Stimulated activated naive CD8-positive, alpha-beta T cell treated with anti-CD3 and anti-CD28 coated beads, Interleukin-15, amount 100 ng/mL, for 72 hours (primary cell): ENCODE measurements around the gene UNC5CL.
A peak's percentile ranks its signal among the peaks of the same experiment; 100 is the strongest.

Experiments
- ATAC-seq: fragments of 150-1000 bp; cut with Tn5 transposase; 2 replicates; pipeline ENCODE4 v1.10.0; 2021; ENCODE audit warnings: mild to moderate bottlenecking, moderate library complexity
- DNase-seq, 2 donors: peaks; one replicate each; pipeline ENCODE4 v3.0.0; 2021 to 2022
- H3K27ac Mint-ChIP-seq, 2 donors: one replicate each; pipeline ENCODE4 v1.8.0; 2022; ENCODE audit warnings: mild to moderate bottlenecking in 2 of 2, mixed read lengths in 2 of 2, moderate library complexity in 2 of 2
- H3K27me3 Mint-ChIP-seq: one replicate; pipeline ENCODE4 v1.8.0; 2022; ENCODE audit warnings: mixed read lengths
- H3K4me1 Mint-ChIP-seq: one replicate; pipeline ENCODE4 v1.8.0; 2022; ENCODE audit warnings: mild to moderate bottlenecking, mixed read lengths
- H3K4me3 Mint-ChIP-seq, 2 donors: one replicate each; pipeline ENCODE4 v1.8.0; 2022; ENCODE audit warnings: mild to moderate bottlenecking in 2 of 2, mixed read lengths in 2 of 2, moderate library complexity in 1 of 2
- H3K9me3 Mint-ChIP-seq, 2 donors: one replicate each; pipeline ENCODE4 v1.8.0; 2022; ENCODE audit warnings: mixed read lengths in 2 of 2

UNC5CL gene, protein sequence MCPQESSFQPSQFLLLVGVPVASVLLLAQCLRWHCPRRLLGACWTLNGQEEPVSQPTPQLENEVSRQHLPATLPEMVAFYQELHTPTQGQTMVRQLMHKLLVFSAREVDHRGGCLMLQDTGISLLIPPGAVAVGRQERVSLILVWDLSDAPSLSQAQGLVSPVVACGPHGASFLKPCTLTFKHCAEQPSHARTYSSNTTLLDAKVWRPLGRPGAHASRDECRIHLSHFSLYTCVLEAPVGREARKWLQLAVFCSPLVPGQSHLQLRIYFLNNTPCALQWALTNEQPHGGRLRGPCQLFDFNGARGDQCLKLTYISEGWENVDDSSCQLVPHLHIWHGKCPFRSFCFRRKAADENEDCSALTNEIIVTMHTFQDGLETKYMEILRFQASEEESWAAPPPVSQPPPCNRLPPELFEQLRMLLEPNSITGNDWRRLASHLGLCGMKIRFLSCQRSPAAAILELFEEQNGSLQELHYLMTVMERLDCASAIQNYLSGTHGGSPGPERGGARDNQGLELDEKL

GRCh38 chr6:41039060-41039998 is at the start of gene UNC5CL:
TSS of gene UNC5CL (minus strand) at chr6:41039221. CDS start at chr6:41035074, 4,147 bp downstream.
- H3K4me3 Mint-ChIP-seq = no peak within 1 kb of the TSS
- no peak within 1 kb of the TSS for H3K27ac Mint-ChIP-seq
- ATAC-seq = peak; percentile 71
- no peaks in the 10 kb centered on the region for H3K27me3 Mint-ChIP-seq
- H3K9me3 Mint-ChIP-seq = no peaks in the 10 kb centered on the region
- no peaks in the 10 kb centered on the region for H3K4me1 Mint-ChIP-seq
- peak; percentile 48 to 49 for DNase-seq

DNA sequence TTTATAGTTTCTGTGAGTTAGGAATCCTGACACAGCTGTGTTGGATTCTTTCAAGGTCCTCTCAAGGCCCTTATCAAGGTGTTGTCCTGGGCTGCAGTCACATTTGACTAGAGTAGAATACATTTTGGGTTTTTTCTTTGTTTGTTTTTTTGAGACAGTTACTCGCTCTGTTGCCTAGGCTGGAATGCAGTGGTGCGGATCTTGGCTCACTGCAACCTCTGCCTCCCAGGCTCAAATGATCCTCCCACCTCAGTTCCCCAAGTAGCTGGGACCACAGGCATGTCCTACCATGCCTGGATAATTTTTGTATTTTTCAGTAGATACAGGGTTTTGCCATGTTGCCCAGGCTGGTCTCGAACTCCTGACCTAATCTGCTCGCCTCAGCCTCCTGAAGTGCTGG is 49.4 kb upstream of the UNC5CL start:
- Mint-ChIP-seq H3K4me1 (no peaks in the 10 kb centered on the region), H3K27ac (no peak overlapping the region), H3K27me3 (no peaks in the 10 kb centered on the region), H3K9me3 (no peaks in the 10 kb centered on the region), H3K4me3 (no peak overlapping the region)
- ATAC-seq (no peak), DNase-seq (no peak)

- no peak overlapping the region for H3K4me3 Mint-ChIP-seq
- H3K27ac Mint-ChIP-seq = no peak overlapping the region
- H3K4me1 Mint-ChIP-seq = peaks cover 21% of the 10 kb centered on the region
- H3K27me3 Mint-ChIP-seq = no peaks in the 10 kb centered on the region
- ATAC-seq (no peak), DNase-seq (no peak)
- no peaks in the 10 kb centered on the region for H3K9me3 Mint-ChIP-seq
These were observed 46.2 kb upstream of the UNC5CL start for GRCh38 chr6:41085182-41085581.

GRCh38 chr6:41083072-41083471 is 44.1 kb upstream of the UNC5CL start:
- no peaks in the 10 kb centered on the region for H3K9me3 Mint-ChIP-seq
- H3K27ac Mint-ChIP-seq = no peak overlapping the region
- H3K4me3 Mint-ChIP-seq = no peak overlapping the region
- DNase-seq (no peak), ATAC-seq (no peak)
- no peaks in the 10 kb centered on the region for H3K27me3 Mint-ChIP-seq
- peaks cover 36% of the 10 kb centered on the region for H3K4me1 Mint-ChIP-seq

DNA sequence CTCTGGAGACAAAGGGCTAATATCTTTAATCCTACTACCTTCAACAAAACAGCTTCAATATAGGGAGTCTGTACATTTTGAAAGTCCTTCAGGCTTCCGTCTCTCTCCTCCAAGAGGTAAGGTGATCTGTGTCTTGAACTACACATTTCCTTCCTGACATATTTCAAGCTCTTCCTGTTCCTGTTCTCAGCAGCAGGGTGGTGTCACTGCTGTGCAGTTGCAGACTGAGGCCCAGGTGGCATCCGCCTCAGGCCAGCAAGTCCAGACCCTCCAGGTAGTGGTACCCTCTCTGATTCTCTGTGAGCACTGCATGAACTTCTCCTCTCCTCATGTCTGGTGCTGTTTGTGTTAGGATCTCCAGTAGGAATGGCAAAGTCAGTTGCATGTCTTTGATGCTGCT is 41.6 kb upstream of the UNC5CL start:
- peak overlapping the region; percentile 54 to 69 for H3K4me3 Mint-ChIP-seq
- peaks cover 52% of the 10 kb centered on the region for H3K4me1 Mint-ChIP-seq
- peak; percentile 68 for ATAC-seq
- no peaks in the 10 kb centered on the region for H3K27me3 Mint-ChIP-seq
- peak overlapping the region in 1 of 2 donors; percentile 76 for H3K27ac Mint-ChIP-seq
- no peak for DNase-seq
- H3K9me3 Mint-ChIP-seq = no peaks in the 10 kb centered on the region

- ATAC-seq (no peak), DNase-seq (no peak)
- no peak overlapping the region for H3K4me3 Mint-ChIP-seq
- H3K4me1 Mint-ChIP-seq = peaks cover 68% of the 10 kb centered on the region
- H3K27ac Mint-ChIP-seq = no peak overlapping the region
- no peaks in the 10 kb centered on the region for H3K27me3 Mint-ChIP-seq
- H3K9me3 Mint-ChIP-seq = no peaks in the 10 kb centered on the region
These were observed 40.1 kb upstream of the UNC5CL start for GRCh38 chr6:41079080-41079479.

- Mint-ChIP-seq H3K4me1 (peaks cover 71% of the 10 kb centered on the region), H3K27me3 (no peaks in the 10 kb centered on the region), H3K27ac (no peak overlapping the region), H3K9me3 (no peaks in the 10 kb centered on the region), H3K4me3 (no peak overlapping the region)
- ATAC-seq = no peak
- DNase-seq = no peak
These were observed 39.1 kb upstream of the UNC5CL start for GRCh38 chr6:41078101-41078500.

DNA sequence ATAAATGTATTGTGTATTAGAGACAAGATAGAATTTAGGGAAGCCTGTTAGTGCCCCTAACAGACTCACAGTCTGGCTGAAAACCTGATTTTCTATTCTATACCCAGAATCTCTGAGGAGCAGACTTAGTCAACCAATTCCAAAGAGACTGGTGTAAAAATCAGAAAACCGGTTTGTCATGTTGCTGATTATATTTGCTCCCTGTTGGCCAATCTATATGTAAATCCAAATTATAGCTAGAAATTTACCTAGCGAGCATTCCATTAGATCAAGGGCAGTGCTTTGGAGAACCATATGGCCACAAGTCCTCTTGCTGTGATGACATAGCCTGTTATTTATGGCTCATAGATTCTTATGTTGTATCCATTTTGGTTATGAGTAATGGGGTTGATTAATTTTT is 38.5 kb upstream of the UNC5CL start:
- no peaks in the 10 kb centered on the region for H3K27me3 Mint-ChIP-seq
- no peak overlapping the region for H3K4me3 Mint-ChIP-seq
- DNase-seq = no peak
- H3K27ac Mint-ChIP-seq = no peak overlapping the region
- ATAC-seq = no peak
- H3K4me1 Mint-ChIP-seq = peaks cover 67% of the 10 kb centered on the region
- H3K9me3 Mint-ChIP-seq = no peaks in the 10 kb centered on the region

DNA sequence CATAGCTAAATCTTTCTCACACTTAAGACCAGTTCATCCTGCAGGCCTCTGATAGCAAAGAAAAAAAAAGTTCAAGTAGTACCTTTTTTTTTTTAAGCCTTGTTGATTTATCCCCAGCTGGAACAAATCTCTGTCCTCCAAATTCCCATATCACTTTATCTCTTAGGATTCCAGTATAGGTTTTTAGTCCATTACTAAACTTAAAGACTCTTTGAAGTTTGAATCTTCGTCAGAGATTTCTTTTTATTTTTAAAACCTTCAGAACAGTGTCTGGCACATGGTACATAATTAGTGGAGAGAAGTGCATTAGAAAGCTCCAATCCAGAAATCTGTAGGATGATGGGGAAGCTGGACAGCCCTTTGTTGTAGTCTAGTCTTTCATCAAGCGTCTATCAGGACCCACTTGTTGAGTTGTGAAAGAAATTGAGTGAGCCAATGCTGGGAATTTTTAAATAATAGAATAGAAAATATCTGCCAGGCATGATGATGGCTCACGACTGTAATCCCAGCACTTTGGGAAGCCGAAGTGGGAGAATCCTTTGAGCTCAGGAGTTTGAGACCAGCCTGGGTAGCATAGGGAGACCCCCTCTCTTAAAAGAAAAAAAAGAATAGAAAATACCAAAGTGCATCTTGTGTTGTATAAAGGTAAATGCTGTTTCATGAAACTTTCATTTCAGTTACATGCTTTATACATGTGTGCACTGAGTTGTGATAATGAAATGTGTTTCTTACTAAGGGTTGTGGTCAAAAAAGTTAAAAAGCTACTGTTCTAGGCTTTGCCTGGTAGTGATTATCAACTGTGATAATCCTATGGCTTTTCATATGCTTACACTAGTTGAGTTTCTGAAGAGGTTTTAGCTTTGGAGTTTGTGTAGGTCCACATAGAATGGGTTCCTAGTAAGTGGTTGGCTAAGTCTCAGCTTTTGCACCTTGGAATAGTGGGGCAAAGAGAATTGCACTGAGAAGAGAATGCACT is 36.9 kb upstream of the UNC5CL start:
- Mint-ChIP-seq H3K4me3 (peak overlapping the region; percentile 24 to 96), H3K4me1 (peaks cover 63% of the 10 kb centered on the region), H3K9me3 (no peaks in the 10 kb centered on the region), H3K27ac (peak overlapping the region in 1 of 2 donors; percentile 69), H3K27me3 (no peaks in the 10 kb centered on the region)
- DNase-seq (no peak), ATAC-seq (no peak)

GRCh38 chr6:41074692-41075436 is 35.8 kb upstream of the UNC5CL start:
- peak overlapping the region; percentile 92 to 96 for H3K4me3 Mint-ChIP-seq
- no peak for DNase-seq
- no peaks in the 10 kb centered on the region for H3K9me3 Mint-ChIP-seq
- peaks cover 53% of the 10 kb centered on the region for H3K4me1 Mint-ChIP-seq
- H3K27ac Mint-ChIP-seq = peak overlapping the region in 1 of 2 donors; percentile 89
- ATAC-seq = no peak
- no peaks in the 10 kb centered on the region for H3K27me3 Mint-ChIP-seq

DNA sequence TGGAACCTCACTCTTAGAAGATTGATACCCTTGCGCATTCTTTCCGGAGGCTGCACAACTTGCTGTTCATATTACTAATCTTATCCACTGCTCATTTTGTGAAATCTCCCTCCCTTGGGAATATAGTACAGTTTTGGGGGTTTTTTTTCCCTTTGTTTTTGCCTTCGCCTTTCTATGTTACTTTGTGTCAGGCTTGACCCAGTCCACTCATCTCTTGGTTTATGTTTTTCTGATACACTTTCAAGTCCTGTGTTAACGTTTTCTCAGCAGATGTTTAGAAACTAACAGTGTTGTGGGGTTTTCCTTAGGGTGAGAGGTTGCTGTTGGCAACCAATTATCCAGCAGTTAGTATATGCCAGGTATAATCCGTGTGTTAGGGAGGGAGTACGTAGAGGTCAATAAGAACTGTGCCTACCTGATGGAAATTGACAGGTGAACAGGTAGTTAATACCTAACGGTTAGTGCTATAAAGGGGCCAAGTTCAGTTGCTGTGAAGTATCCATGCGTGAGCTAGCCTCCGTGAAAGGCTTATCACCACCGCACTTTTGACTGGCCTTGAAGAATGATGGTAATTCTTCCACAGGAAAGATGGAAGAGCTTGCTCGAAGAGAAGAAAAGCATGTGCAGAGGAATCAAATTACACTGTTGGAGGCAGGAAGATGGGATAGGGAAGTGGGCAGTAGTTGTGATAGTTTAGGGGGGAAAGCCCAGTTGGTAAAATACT is 35.1 kb upstream of the UNC5CL start:
- peak overlapping the region; percentile 92 to 96 for H3K4me3 Mint-ChIP-seq
- H3K27me3 Mint-ChIP-seq = no peaks in the 10 kb centered on the region
- ATAC-seq (no peak), DNase-seq (no peak)
- peaks cover 46% of the 10 kb centered on the region for H3K4me1 Mint-ChIP-seq
- H3K9me3 Mint-ChIP-seq = no peaks in the 10 kb centered on the region
- peak overlapping the region; percentile 90 to 99 for H3K27ac Mint-ChIP-seq

- Mint-ChIP-seq H3K9me3 (no peaks in the 10 kb centered on the region), H3K27ac (peak overlapping the region; percentile 90 to 99), H3K4me1 (peaks cover 41% of the 10 kb centered on the region), H3K27me3 (no peaks in the 10 kb centered on the region), H3K4me3 (peak overlapping the region; percentile 95 to 96)
- peak; percentile 24 for ATAC-seq
- peak; percentile 71 to 82 for DNase-seq
These were observed 34.4 kb upstream of the UNC5CL start for GRCh38 chr6:41073203-41073967.

DNA sequence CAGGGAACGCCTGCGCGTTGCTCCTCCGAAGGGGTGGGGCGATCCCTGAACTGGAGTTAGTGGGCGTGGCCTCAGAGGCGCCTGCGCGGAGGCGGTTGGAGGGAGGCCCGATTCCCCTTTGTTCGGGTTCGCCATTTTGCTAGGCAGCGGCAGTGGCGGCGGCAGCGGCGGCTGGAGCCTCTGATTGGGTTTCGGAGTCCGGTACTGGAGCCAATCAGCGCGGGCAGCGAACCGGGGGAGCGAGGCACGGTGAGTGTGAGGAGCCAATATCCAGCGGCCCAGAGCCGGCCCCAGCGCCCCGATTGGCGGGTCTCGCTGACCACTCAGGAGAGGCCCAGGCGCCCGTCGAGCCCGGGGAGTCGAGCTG is 33.8 kb upstream of the UNC5CL start, which contains the start of gene NFYA:
Gene NFYA, plus strand, starts transcription at position 139 of the 367 bp plus-strand sequence. CDS start 6,116 bp downstream, outside the sequence.
- ATAC-seq = peak; percentile 84
- no peak for DNase-seq
- Mint-ChIP-seq H3K4me3 (peak within 1 kb of the TSS; percentile 95 to 96), H3K27me3 (no peaks in the 10 kb centered on the region), H3K9me3 (no peaks in the 10 kb centered on the region), H3K27ac (peak within 1 kb of the TSS; percentile 97 to 99), H3K4me1 (peaks cover 41% of the 10 kb centered on the region)
